SJSA1 (cell line): Measurements from ENCODE around the gene SERPINH1. TPM values are rescaled to one million over a fixed set of nuclear protein-coding genes. Genes with fewer than 3 reads are reported as not detected.

Experiments used
- DNase-seq, 2 experiments: peaks; one replicate each; pipeline ENCODE4 v3.0.0-alpha.2; 2015 to 2020; ENCODE audit warnings: low spot score in 2 of 2, low read depth in 1 of 2
- H3K27ac ChIP-seq: fragments of 250-450 bp; sonication (Bioruptor Pico); 2 replicates; pipeline ENCODE4 v1.5.1; 2020; ENCODE audit warnings: mild to moderate bottlenecking, moderate library complexity
- H3K27me3 ChIP-seq: fragments of 250-450 bp; sonication (Bioruptor Pico); replicated peaks from 2 replicates; pipeline ENCODE4 v1.5.1; 2020; ENCODE audit warnings: mild to moderate bottlenecking, moderate library complexity
- H3K36me3 ChIP-seq: fragments of 250-450 bp; sonication (Bioruptor Pico); 2 replicates; pipeline ENCODE4 v1.5.1; 2020; ENCODE audit warnings: mild to moderate bottlenecking
- H3K4me1 ChIP-seq: fragments of 250-450 bp; sonication (Bioruptor Pico); replicated peaks from 2 replicates; pipeline ENCODE4 v1.6.1; 2021; ENCODE audit warnings: mild to moderate bottlenecking
- H3K4me3 ChIP-seq: fragments of 250-450 bp; sonication (Bioruptor Pico); 2 replicates; pipeline ENCODE4 v1.5.1; 2020; ENCODE audit warnings: mild to moderate bottlenecking
- H3K9me3 ChIP-seq: fragments of 250-450 bp; sonication (Bioruptor Pico); replicated peaks from 2 replicates; pipeline ENCODE4 v1.5.1; 2020; ENCODE audit warnings: mild to moderate bottlenecking
- total RNA-seq: library from RNA; depleted of rRNA; stranded (reverse); fragments of >200 nt; shearing (Covaris generic); gene quantifications from 2 replicates; pipeline ENCODE4 v1.2.3, GENCODE V29; 2014

Gene SERPINH1
- total RNA-seq, 1 experiment from 2014 or later = 638 TPM

DNA sequence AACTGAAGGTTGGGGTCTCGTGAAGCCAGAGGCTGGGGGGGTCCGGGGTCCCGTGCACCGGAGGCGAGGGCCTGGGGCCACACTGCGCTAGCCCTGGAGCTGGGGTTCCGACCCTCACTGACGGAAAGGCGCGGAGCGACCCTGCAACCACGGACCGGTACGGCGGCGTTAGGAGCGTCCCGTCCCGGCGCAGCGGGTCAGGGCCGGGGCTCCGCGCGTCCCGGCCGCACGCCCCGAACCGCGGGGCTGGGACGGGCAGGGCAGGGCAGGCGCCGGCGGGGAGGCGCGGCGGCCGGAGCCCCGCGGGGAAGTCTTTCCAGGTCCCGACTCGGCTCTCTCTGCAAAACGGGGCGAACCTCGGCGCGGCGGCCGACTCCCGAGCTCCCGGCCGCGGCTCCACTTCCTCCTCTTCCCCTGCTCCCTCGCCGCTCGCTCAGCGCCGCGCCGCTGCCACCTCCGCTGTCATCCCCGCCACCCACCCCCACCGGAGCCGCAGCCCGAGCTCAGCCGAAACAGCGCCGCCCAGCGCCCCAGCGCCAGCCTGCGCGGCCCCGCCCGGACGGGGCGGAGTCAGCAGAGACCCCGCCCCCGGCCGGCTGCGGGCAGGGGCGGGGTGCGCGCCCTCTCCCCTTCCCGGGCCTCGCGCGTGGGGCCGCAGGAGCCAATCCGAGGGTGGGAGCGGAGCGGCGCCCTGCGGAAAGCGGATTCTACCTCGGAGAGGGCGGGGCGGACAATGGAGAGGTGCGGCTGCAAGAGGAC lies 36.4 kb upstream of the SERPINH1 start, which contains the start of gene GDPD5:
Gene GDPD5 (minus strand): TSS at position 509 of the 759 bp plus-strand sequence. CDS start 48,206 bp downstream, outside the sequence.
- peaks cover 6% of the 10 kb centered on the region; the same call in 1 of the 2 replicates for H3K27me3 ChIP-seq
- no peak within 1 kb of the TSS for H3K27ac ChIP-seq
- no peaks in the 10 kb centered on the region for H3K36me3 ChIP-seq
- H3K4me3 ChIP-seq = peak within 1 kb of the TSS; percentile 47
- H3K9me3 ChIP-seq = no peaks in the 10 kb centered on the region
- peak; percentile 58 to 60 for DNase-seq
- H3K4me1 ChIP-seq = peaks cover 8% of the 10 kb centered on the region

DNA sequence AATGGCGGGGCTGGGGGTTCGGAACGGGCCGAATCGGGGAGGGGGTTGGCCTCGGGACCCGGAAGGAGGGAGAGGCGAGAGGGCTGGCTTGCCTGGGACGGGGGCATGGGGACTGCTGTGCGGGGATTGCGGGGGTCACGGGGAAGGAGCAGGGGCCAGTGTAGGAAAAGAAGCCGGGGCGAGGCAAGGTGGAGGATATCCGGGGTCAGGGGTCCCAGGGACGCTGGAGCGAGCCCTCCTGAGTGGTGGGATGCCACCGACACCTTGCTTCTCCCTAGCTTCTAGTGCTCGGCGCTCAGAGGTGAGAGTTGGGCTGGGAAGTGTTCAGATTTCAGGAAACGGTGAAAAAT lies 35.9 kb upstream of the SERPINH1 start:
- no peak for DNase-seq
- Histone ChIP-seq H3K27me3 (peaks cover 6% of the 10 kb centered on the region; the same call in 1 of the 2 replicates), H3K4me3 (peak overlapping the region; percentile 47), H3K9me3 (no peaks in the 10 kb centered on the region), H3K4me1 (peaks cover 8% of the 10 kb centered on the region), H3K27ac (no peak overlapping the region), H3K36me3 (no peaks in the 10 kb centered on the region)

DNA sequence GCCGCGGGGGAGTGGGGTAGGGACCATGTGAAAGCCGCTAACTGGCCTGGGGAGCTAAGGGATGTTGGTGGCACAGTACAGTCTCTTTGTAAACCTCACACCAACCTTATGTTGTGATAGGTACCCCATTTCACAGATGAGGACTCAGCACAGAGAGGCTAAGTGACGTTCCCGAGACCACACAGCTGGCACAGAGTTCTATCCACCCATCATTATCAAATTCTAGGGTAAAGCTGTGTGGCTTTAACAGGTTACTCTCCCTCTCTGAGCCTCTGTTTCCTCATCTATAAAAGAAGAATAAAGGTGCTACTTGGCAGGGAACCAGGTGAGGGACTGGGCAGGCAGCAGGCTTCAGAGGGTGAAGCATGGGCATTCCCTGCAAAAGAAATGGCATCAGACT lies 34.9 kb upstream of the SERPINH1 start:
- Histone ChIP-seq H3K4me3 (no peak overlapping the region), H3K27me3 (peaks cover 6% of the 10 kb centered on the region; the same call in 1 of the 2 replicates), H3K36me3 (no peaks in the 10 kb centered on the region), H3K4me1 (peaks cover 8% of the 10 kb centered on the region), H3K27ac (no peak overlapping the region), H3K9me3 (no peaks in the 10 kb centered on the region)
- no peak for DNase-seq

DNA sequence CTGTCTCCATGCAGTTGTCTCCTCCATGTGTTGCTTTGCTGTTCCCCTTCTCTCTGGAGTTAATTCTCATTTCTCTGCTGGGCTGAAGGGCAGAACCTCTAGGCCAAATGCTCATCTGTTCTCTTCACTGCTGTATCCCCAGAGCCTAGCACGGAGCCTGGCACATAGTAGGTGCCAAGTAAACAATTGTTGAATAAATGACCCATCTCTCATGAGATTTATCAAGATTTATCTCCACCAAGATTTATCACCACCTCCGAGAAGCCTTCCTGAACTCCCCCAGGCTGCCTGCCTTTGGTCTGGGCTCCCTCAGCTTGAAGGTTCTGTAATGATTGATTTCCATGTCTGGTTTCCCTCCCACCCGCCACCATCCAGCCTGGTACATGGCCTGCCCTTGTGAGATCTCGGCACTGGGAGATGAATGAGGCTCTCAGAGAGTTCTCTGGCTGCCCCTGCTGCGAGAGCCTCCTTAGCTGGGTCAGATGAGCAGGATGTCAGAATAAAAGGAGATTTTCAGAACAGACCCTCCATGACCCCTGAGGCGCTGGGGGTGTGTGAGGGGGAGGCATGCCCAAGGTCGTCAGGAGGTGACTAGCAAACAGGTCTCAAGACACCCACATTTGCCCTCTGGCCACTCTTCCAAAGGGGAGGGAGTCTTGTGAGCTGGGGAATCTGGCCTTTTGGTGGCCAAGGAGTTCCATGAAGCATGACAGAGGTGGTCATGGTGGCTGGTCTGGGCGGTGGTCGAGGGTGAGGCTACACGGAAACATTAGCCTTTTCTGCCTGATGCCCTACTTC lies 33.9 kb upstream of the SERPINH1 start:
- Histone ChIP-seq H3K4me1 (peaks cover 8% of the 10 kb centered on the region), H3K27ac (no peak overlapping the region), H3K36me3 (no peaks in the 10 kb centered on the region), H3K4me3 (no peak overlapping the region), H3K27me3 (peaks cover 6% of the 10 kb centered on the region; the same call in 1 of the 2 replicates), H3K9me3 (no peaks in the 10 kb centered on the region)
- no peak for DNase-seq

DNA sequence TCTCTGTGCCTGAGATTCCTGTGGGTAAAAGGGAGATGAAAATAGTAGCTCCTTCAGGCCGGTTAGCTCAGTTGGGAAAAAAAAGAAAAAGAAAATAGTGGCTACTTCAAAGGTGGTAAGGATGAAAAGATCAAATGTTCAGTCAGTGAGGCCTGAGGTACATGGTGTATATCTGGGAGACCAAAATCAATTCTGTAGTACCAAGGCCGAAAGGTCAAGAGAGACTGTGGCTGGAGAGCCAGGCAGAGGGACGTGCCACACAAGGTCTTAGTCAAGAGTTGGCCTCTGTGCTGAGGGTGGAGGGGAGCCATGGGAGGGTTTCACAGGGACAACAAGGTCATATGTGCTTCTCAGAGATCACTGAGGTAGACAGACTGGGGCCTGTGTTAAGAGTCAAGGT lies 31.5 kb upstream of the SERPINH1 start:
- Histone ChIP-seq H3K27me3 (no peaks in the 10 kb centered on the region), H3K4me3 (no peak overlapping the region), H3K27ac (no peak overlapping the region), H3K4me1 (no peaks in the 10 kb centered on the region), H3K9me3 (no peaks in the 10 kb centered on the region), H3K36me3 (no peaks in the 10 kb centered on the region)
- DNase-seq = no peak

DNA sequence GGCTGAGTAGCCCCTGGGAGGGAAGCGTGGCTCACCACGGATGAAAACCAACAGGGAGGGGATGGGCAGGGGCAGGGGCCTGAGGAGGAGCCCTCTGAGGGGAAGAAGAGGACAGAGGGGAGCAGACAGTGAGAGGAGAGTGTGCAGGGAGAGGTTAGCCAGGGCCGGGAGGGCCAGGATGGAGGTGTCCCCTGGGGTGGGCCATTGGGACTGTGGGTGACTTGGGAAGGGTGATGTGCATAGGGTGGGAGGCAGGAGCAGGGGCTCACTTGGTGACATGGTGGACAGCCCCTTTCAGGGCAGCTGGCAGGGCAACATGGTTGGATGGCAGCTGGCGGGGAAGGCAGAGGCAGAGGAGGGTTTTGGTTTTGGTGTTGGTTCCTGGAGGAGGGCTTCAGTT lies 30.7 kb upstream of the SERPINH1 start:
- DNase-seq = no peak
- Histone ChIP-seq H3K4me1 (no peaks in the 10 kb centered on the region), H3K27me3 (no peaks in the 10 kb centered on the region), H3K4me3 (no peak overlapping the region), H3K36me3 (no peaks in the 10 kb centered on the region), H3K9me3 (no peaks in the 10 kb centered on the region), H3K27ac (no peak overlapping the region)

DNA sequence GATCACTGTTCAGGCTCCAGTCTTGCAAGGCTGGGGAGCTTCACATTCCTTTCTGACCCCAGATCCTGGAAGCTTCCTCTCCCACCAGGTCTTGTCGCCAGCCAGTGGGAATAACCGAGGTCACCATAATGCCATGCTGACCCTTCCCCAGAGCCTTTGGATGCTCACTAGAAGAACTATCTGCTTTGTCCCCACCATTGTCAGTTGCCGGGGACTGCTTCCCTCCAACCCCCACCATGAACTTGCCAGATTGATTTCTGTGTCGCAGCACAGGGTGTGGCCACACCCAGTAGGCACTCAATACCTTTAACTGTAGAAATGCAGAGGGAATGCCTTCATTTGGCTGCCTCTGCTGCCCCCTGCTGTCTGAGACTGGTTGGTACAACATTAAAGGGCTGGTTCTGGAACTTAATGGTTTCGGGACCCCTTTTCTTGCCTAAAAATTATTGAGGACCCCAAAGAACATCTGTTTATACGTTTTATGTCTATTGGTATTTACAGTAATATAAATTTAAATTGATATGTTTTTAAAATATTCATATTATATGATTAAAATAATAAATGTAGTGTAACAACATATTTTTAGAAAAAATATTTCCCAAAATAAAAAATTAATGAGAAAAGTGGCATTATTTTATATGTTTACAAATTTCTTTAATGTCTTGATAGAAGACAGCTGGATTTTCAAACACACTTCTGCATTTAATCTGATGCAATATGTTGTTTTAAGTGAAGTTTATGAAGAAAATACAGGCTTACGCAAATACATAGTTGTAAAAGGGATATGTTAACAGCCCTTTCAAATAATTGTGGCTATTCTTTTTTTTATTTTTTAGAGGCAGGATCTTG lies 29.6 kb upstream of the SERPINH1 start:
- Histone ChIP-seq H3K4me3 (no peak overlapping the region), H3K36me3 (no peaks in the 10 kb centered on the region), H3K4me1 (no peaks in the 10 kb centered on the region), H3K27me3 (no peaks in the 10 kb centered on the region), H3K27ac (no peak overlapping the region), H3K9me3 (no peaks in the 10 kb centered on the region)
- DNase-seq = peak; percentile 29 to 52

GRCh38 chr11:75533896-75534258 lies 28.2 kb upstream of the SERPINH1 start:
- Histone ChIP-seq H3K4me1 (no peaks in the 10 kb centered on the region), H3K27ac (no peak overlapping the region), H3K4me3 (no peak overlapping the region), H3K36me3 (no peaks in the 10 kb centered on the region), H3K27me3 (no peaks in the 10 kb centered on the region), H3K9me3 (no peaks in the 10 kb centered on the region)
- no peak for DNase-seq

DNA sequence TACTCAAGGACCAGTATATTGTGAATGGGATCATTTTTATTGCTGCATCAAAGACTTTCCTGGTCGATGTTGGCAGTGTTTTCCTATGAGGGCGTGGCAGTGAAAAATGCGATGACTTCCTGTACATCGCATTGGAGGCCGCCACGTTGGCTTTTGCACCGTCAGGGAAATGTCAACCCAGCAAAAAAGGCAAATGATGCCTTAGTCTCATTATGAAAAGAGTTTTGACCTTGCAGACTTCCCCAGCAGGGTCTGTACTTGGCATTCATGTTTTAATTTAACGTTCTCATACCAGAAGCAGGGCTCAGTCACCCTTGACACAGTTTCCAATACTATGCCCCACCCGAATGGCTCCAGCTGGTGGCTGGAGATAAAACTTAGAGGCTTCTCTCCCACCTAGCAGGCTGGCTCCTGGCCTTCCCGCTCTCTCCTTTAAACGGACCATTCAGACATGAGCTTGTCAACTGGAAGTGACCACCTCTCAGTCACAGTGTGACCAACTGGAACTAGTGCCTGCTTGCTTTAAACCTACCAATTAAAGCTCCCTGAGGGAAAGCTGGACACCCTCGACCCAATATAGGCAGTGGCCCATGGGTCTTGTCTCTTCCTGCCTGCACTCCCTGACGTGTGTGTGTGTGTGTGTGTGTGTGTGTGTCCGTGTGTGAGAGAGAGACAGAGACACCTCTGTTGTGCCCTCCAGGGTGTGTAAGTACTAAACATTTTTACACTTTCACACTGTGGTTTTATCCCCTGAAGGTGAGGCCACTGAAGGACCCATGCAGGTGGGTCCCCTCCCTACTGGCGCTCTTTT lies 27.6 kb upstream of the SERPINH1 start:
- Histone ChIP-seq H3K9me3 (no peaks in the 10 kb centered on the region), H3K36me3 (no peaks in the 10 kb centered on the region), H3K27me3 (no peaks in the 10 kb centered on the region), H3K4me1 (no peaks in the 10 kb centered on the region), H3K4me3 (no peak overlapping the region), H3K27ac (no peak overlapping the region)
- no peak for DNase-seq

GRCh38 chr11:75535071-75535470 lies 27.0 kb upstream of the SERPINH1 start:
- Histone ChIP-seq H3K4me1 (no peaks in the 10 kb centered on the region), H3K4me3 (no peak overlapping the region), H3K9me3 (no peaks in the 10 kb centered on the region), H3K36me3 (no peaks in the 10 kb centered on the region), H3K27me3 (no peaks in the 10 kb centered on the region), H3K27ac (no peak overlapping the region)
- DNase-seq = no peak

DNA sequence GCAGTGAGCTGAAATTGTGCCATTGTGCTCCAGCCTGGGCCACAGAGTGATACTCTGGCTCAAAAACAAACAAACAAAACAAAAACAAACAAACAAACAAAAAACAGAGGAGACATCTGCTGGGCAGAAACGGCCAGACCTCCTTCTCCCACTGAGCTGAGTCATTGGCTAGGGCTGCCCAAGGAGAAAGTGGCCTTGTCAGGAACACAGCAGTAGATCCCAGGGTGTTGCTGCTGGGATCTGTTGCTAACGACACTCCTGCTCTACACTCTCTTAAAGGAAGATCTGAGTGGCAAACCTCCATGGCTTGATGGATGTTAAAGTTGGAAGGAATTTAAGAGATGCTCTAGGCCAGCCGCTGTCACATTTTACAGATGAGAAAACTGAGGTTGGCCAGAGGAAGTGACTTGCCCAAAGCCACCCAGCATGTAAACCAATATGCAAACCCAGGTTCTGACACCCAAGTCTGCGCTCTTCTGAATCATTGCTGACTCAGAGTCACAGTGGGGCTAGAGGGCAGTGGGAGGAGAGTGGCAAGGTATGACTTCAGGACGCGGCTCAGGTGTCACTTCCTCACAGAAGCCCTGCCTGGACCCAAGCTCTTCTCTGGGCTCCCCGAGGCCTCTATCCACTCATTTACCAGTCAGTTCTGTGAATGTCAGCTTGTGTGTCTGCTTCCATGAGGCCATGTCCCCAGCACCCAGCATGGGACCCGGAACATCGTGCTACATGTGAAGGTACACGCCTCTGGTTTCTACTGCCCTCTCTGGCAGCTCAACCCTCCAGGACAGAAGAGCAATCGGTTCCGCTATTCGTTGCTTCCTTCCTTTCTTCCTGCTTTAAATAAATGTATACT lies 25.0 kb upstream of the SERPINH1 start:
- Histone ChIP-seq H3K27ac (no peak overlapping the region), H3K9me3 (no peaks in the 10 kb centered on the region), H3K4me1 (no peaks in the 10 kb centered on the region), H3K36me3 (no peaks in the 10 kb centered on the region), H3K4me3 (no peak overlapping the region), H3K27me3 (no peaks in the 10 kb centered on the region)
- DNase-seq = no peak

- no peaks in the 10 kb centered on the region for H3K4me1 ChIP-seq
- no peak overlapping the region for H3K4me3 ChIP-seq
- no peak for DNase-seq
- H3K36me3 ChIP-seq = no peaks in the 10 kb centered on the region
- no peak overlapping the region for H3K27ac ChIP-seq
- no peaks in the 10 kb centered on the region for H3K27me3 ChIP-seq
- no peaks in the 10 kb centered on the region for H3K9me3 ChIP-seq
Measured at GRCh38 chr11:75537740-75538139, 24.3 kb upstream of the SERPINH1 start.
